ENCODE measurements around the gene SERPING1. TPM values are rescaled to one million over a fixed set of nuclear protein-coding genes. Genes with fewer than 3 reads are reported as not detected.

SERPING1 gene
- total RNA-seq, 2 donors from 2014 or later: 88.7 to 205 TPM

- DNase-seq (ENCODE audit: low spot score): no peak
- Histone ChIP-seq H3K27ac (no peak overlapping the region), H3K36me3 (no peaks in the 10 kb centered on the region), H3K9me3 (no peaks in the 10 kb centered on the region), H3K4me3 (no peak overlapping the region), H3K27me3 (replicated peaks; ENCODE audit: insufficient read depth) (no peaks in the 10 kb centered on the region), H3K4me1 (replicated peaks) (no peaks in the 10 kb centered on the region)
- TF ChIP-seq CTCF (IDR thresholded peaks at IDR 0.05) (no peak), POLR2AphosphoS5 (IDR thresholded peaks at IDR 0.05) (no peak), POLR2A (IDR thresholded peaks at IDR 0.05) (no peak)
- intact Hi-C loops (cut with DNase I): no loop called here
These were observed 23.0 kb downstream of the SERPING1 start for GRCh38 chr11:57620467-57620866.

- no peak for TF ChIP-seq POLR2A (IDR thresholded peaks at IDR 0.05)
- no peak for TF ChIP-seq POLR2AphosphoS5 (IDR thresholded peaks at IDR 0.05)
- no peak for TF ChIP-seq CTCF (IDR thresholded peaks at IDR 0.05)
- Histone ChIP-seq H3K27me3 (replicated peaks; ENCODE audit: insufficient read depth) (no peaks in the 10 kb centered on the region), H3K4me1 (replicated peaks) (no peaks in the 10 kb centered on the region), H3K27ac (no peak overlapping the region), H3K36me3 (no peaks in the 10 kb centered on the region), H3K9me3 (no peaks in the 10 kb centered on the region), H3K4me3 (no peak overlapping the region)
- intact Hi-C loops (cut with DNase I): no loop called here
- no peak for DNase-seq (ENCODE audit: low spot score)
- WGBS: 40% methylated on average over 3 of the region's 3 CpGs
These were observed 24.8 kb downstream of the SERPING1 start for GRCh38 chr11:57622263-57622662.

- no peaks in the 10 kb centered on the region for H3K36me3 ChIP-seq
- 82% methylated on average over 2 of the region's 2 CpGs for WGBS
- no peak overlapping the region for H3K4me3 ChIP-seq
- H3K4me1 ChIP-seq (replicated peaks): no peaks in the 10 kb centered on the region
- H3K27me3 ChIP-seq (replicated peaks; ENCODE audit: insufficient read depth): no peaks in the 10 kb centered on the region
- H3K27ac ChIP-seq: no peak overlapping the region
- intact Hi-C loops (cut with DNase I): no loop called here
- TF ChIP-seq POLR2AphosphoS5 (IDR thresholded peaks at IDR 0.05) (no peak), POLR2A (IDR thresholded peaks at IDR 0.05) (no peak), CTCF (IDR thresholded peaks at IDR 0.05) (no peak)
- DNase-seq (ENCODE audit: low spot score): no peak
- H3K9me3 ChIP-seq: no peaks in the 10 kb centered on the region
These were observed 27.4 kb downstream of the SERPING1 start for GRCh38 chr11:57624864-57625263.

DNA sequence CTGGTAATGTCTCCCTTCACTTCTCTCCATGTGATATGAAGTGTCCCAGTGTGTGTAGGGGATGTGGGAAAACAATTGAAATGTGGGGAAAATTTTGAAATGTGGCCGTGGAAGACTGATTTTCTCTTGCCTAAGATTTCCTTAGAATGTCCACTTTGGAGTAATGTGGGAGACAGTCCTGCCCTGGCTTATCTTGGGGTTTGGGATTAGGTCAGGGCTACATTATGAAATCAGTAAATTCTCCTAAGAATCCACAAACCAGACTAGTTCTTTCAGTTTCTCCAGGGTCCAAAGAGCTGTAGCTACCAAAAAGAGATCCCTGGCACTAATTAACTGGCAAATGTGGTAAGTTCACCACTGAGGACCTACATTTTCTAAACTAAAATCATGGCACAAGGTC lies 29.4 kb downstream of the SERPING1 start:
- DNase-seq (ENCODE audit: low spot score): no peak
- no peaks in the 10 kb centered on the region for H3K4me1 ChIP-seq (replicated peaks)
- intact Hi-C loops (cut with DNase I): no loop called here
- TF ChIP-seq POLR2A (IDR thresholded peaks at IDR 0.05): no peak
- no peaks in the 10 kb centered on the region for H3K27me3 ChIP-seq (replicated peaks; ENCODE audit: insufficient read depth)
- no peak overlapping the region for H3K4me3 ChIP-seq
- H3K27ac ChIP-seq: no peak overlapping the region
- H3K36me3 ChIP-seq: no peaks in the 10 kb centered on the region
- WGBS: 88% methylated on average over 1 of the region's 1 CpG
- no peaks in the 10 kb centered on the region for H3K9me3 ChIP-seq

- Histone ChIP-seq H3K9me3 (no peaks in the 10 kb centered on the region), H3K4me3 (no peak overlapping the region), H3K4me1 (replicated peaks) (no peaks in the 10 kb centered on the region), H3K27ac (no peak overlapping the region), H3K36me3 (no peaks in the 10 kb centered on the region), H3K27me3 (replicated peaks; ENCODE audit: insufficient read depth) (no peaks in the 10 kb centered on the region)
- TF ChIP-seq POLR2AphosphoS5 (IDR thresholded peaks at IDR 0.05): no peak
- TF ChIP-seq POLR2A (IDR thresholded peaks at IDR 0.05): no peak
- no peak for TF ChIP-seq CTCF (IDR thresholded peaks at IDR 0.05)
- 47% methylated on average over 2 of the region's 2 CpGs for WGBS
- intact Hi-C loops (cut with DNase I): no loop called here
- DNase-seq (ENCODE audit: low spot score): no peak
These were observed 32.7 kb downstream of the SERPING1 start for GRCh38 chr11:57630171-57630570.
